ENCODE measurements around the gene CNKSR1.

DNA sequence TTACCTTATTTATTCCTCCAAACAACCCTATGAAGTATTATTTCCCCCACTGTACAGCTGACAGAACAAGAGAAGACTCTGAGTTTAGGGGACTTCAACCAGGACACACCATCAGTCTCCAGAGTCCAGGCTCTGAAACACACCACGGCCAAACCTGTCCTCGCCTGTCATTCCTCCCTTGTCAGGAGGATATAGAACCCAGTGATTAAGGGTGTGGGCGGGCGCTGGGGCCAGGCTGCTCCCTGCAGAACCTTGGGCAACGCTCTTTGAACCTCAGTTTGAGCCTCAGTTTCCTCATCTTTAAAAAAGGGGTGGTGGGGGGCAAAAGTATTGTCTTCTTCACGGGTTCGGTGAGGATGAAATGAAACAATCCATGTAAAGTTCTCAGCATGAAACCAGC, 47.3 kb downstream of the CNKSR1 start:
- TF ChIP-seq POLR2A (IDR thresholded peaks at IDR 0.05) (no peak), EP300 (IDR thresholded peaks at IDR 0.05) (no peak)
- TF ChIP-seq, protein P1, sequence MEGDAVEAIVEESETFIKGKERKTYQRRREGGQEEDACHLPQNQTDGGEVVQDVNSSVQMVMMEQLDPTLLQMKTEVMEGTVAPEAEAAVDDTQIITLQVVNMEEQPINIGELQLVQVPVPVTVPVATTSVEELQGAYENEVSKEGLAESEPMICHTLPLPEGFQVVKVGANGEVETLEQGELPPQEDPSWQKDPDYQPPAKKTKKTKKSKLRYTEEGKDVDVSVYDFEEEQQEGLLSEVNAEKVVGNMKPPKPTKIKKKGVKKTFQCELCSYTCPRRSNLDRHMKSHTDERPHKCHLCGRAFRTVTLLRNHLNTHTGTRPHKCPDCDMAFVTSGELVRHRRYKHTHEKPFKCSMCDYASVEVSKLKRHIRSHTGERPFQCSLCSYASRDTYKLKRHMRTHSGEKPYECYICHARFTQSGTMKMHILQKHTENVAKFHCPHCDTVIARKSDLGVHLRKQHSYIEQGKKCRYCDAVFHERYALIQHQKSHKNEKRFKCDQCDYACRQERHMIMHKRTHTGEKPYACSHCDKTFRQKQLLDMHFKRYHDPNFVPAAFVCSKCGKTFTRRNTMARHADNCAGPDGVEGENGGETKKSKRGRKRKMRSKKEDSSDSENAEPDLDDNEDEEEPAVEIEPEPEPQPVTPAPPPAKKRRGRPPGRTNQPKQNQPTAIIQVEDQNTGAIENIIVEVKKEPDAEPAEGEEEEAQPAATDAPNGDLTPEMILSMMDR (IDR thresholded peaks at IDR 0.05), result no peak
